ENCODE data around the gene WASF2. TPM values are rescaled to one million over a fixed set of nuclear protein-coding genes. Genes with fewer than 3 reads are reported as not detected.
A peak's percentile ranks its signal among the peaks of the same experiment; 100 is the strongest.

Gene WASF2
- total RNA-seq, 1 donor from 2014 or later: 58.9 TPM

DNA sequence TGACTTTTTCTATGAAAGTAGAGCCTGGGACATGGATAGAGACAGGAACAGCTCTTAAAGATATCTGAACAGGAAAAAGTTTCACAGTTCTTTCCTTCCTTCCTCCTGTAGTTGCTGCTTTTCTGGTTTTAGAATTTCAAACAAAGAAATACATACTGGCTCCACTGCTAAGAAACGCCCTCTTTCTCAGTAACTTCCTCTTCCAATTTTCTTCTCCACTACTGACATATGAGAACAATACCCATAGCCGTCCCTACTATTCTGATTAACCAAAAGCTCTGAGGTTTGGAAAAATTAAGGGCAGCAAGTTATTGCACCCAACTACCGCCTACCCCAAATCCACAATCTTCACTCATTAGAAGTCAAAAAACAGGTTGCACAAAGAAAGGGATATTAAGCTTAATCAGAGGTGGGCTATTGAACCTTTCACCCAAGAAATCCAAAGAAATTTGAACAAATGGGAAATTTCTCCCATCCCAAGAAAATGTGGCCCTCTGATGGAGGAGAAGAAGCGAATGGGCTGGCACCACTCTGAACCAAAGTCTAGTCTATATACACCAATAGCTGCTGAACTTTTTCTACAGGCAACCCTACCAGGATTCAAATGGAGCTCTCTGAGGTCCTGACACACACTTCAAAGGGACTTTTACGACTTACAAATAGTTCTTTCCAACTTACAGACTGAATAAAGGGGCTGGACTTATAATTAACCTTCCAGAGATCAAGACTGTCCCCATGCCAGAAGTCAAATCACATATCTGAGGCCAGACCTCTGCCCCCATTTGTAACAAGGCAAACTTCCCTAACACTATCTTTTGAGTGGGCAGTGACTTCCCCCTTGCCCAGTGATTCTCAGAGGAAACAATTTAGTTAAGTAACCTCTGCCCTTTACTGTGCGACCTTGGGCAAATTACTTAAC is 1.7 kb downstream of the WASF2 start:
- Histone ChIP-seq H3K27ac (peak overlapping the region; percentile 100), H3K27me3 (no peaks in the 10 kb centered on the region), H3K4me3 (peak overlapping the region; percentile 94 to 100), H3K9me3 (no peaks in the 10 kb centered on the region), H3K36me3 (no peaks in the 10 kb centered on the region), H3K4me1 (peaks cover 66% of the 10 kb centered on the region)
- intact Hi-C loops (cut with DNase I): loop anchor here (5.0 kb wide), 1 partner anchor 81 kb away; no protein-coding TSS in a partner anchor
- no peak for TF ChIP-seq POLR2A (IDR thresholded peaks at IDR 0.05)
- TF ChIP-seq, protein P1, sequence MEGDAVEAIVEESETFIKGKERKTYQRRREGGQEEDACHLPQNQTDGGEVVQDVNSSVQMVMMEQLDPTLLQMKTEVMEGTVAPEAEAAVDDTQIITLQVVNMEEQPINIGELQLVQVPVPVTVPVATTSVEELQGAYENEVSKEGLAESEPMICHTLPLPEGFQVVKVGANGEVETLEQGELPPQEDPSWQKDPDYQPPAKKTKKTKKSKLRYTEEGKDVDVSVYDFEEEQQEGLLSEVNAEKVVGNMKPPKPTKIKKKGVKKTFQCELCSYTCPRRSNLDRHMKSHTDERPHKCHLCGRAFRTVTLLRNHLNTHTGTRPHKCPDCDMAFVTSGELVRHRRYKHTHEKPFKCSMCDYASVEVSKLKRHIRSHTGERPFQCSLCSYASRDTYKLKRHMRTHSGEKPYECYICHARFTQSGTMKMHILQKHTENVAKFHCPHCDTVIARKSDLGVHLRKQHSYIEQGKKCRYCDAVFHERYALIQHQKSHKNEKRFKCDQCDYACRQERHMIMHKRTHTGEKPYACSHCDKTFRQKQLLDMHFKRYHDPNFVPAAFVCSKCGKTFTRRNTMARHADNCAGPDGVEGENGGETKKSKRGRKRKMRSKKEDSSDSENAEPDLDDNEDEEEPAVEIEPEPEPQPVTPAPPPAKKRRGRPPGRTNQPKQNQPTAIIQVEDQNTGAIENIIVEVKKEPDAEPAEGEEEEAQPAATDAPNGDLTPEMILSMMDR (IDR thresholded peaks at IDR 0.05): no peak
- peak in 1 of 2 donors; percentile 26 for TF ChIP-seq POLR2AphosphoS5 (IDR thresholded peaks at IDR 0.05; ENCODE audit: insufficient read depth in 1 of 2, low read depth in 1 of 2)
- DNase-seq (ENCODE audit: extremely low spot score in 2 of 2): no peak

DNA sequence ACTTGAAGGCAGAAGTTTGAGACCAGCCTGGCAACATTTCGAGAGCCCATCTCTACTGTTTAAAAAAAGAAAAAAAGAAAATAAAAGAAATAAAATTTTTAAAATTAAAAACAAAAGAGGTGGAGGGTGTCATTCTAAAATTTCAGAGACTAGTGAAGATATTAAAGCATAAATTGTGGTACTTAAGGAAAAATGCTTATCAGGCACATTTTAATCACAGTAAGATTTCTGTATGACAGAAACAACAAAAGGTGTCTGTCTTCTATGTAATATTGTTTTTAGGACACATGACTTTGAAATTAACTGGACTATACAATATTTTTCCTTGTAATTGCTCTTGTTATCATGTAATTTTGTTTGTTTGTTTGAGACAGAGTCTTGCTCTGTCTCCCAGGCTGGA is 4.6 kb downstream of the WASF2 start:
- H3K4me1 ChIP-seq: peaks cover 68% of the 10 kb centered on the region
- no peaks in the 10 kb centered on the region for H3K27me3 ChIP-seq
- no peak overlapping the region for H3K27ac ChIP-seq
- no peak for DNase-seq (ENCODE audit: extremely low spot score in 2 of 2)
- H3K4me3 ChIP-seq: no peak overlapping the region
- TF ChIP-seq, protein P1 (IDR thresholded peaks at IDR 0.05): no peak
- TF ChIP-seq POLR2A (IDR thresholded peaks at IDR 0.05) (no peak), POLR2AphosphoS5 (IDR thresholded peaks at IDR 0.05; ENCODE audit: insufficient read depth in 1 of 2, low read depth in 1 of 2) (no peak)
- intact Hi-C loops (cut with DNase I): loop anchor here (5.0 kb wide), 1 partner anchor 78 kb away; no protein-coding TSS in a partner anchor
- H3K9me3 ChIP-seq: no peaks in the 10 kb centered on the region
- no peaks in the 10 kb centered on the region for H3K36me3 ChIP-seq

DNA sequence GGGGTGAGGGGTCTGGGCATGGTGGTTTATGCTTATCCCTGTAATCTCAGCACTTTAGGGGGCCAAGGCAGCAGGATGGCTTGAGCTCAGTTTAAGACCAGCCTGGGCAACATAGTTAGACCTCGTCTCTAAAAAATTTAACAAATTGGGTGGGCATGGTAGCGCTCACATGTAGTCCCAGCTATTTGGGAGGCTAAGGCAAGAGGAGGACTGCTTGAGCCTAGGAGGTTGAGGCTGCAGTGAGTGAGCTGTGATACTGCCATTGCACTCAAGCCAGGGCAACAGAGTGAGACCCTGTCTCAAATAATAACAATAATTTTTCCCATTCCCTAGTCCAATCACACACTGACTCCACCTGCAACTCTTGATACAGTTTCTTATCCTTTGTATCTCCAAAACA is 6.3 kb downstream of the WASF2 start:
- H3K4me3 ChIP-seq: no peak overlapping the region
- no peaks in the 10 kb centered on the region for H3K36me3 ChIP-seq
- intact Hi-C loops (cut with DNase I): no loop called here
- no peak for DNase-seq (ENCODE audit: extremely low spot score in 2 of 2)
- no peak overlapping the region for H3K27ac ChIP-seq
- H3K27me3 ChIP-seq: no peaks in the 10 kb centered on the region
- H3K9me3 ChIP-seq: no peaks in the 10 kb centered on the region
- TF ChIP-seq, protein P1 (IDR thresholded peaks at IDR 0.05): no peak
- TF ChIP-seq POLR2AphosphoS5 (IDR thresholded peaks at IDR 0.05; ENCODE audit: insufficient read depth in 1 of 2, low read depth in 1 of 2) (no peak), POLR2A (IDR thresholded peaks at IDR 0.05) (no peak)
- peaks cover 80% of the 10 kb centered on the region for H3K4me1 ChIP-seq

DNA sequence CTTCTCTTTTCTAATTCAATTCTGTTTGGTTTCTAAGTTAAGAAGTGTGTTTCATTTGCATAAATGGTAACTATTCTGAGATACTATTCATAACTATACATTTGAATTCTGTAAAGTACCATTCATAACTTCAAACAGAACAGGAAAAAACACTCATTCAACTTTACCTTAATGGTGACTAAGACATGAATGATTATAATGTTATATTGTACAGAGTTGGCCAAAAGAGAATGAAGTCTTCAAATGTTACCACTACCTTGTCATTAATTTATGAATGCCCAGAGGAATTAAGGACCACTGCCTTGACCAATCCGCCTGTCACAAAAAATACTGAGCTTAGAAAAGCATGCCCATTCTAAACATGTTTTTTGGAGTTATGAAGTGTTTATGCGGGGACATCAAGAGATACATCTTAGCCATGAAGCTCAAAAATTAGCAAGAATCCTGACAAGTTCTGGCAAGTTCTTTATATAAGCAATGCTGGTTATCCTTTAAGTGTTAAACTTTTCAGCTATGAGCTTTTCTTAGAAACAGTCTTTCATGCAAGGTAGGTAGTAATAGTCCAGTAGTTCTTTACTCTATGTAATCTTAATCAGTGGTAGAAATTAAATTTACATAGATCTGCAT is 7.9 kb downstream of the WASF2 start:
- no peaks in the 10 kb centered on the region for H3K36me3 ChIP-seq
- DNase-seq (ENCODE audit: extremely low spot score in 2 of 2): no peak
- H3K27ac ChIP-seq: no peak overlapping the region
- no peaks in the 10 kb centered on the region for H3K27me3 ChIP-seq
- TF ChIP-seq, protein P1 (IDR thresholded peaks at IDR 0.05): no peak
- TF ChIP-seq POLR2AphosphoS5 (IDR thresholded peaks at IDR 0.05; ENCODE audit: insufficient read depth in 1 of 2, low read depth in 1 of 2) (no peak), POLR2A (IDR thresholded peaks at IDR 0.05) (no peak)
- peaks cover 84% of the 10 kb centered on the region for H3K4me1 ChIP-seq
- intact Hi-C loops (cut with DNase I): no loop called here
- H3K4me3 ChIP-seq: no peak overlapping the region
- no peaks in the 10 kb centered on the region for H3K9me3 ChIP-seq

Data from vagina (tissue), 2 donors.